GM12872 (cell line): Measurements from ENCODE around the gene NT5C.
A peak's percentile ranks its signal among the peaks of the same experiment; 100 is the strongest.

ENCODE experiments used
- CTCF ChIP-seq: IDR thresholded peaks from 3 replicates; pipeline ENCODE4 v1.5.1; 2011; ENCODE audit warnings: low read depth, mild to moderate bottlenecking, low read length, moderate library complexity; ENCODE audit not compliant: insufficient read depth

The NT5C gene

GRCh38 chr17:75109046-75109406, 22.5 kb downstream of the NT5C start:
- no peak for TF ChIP-seq CTCF

DNA sequence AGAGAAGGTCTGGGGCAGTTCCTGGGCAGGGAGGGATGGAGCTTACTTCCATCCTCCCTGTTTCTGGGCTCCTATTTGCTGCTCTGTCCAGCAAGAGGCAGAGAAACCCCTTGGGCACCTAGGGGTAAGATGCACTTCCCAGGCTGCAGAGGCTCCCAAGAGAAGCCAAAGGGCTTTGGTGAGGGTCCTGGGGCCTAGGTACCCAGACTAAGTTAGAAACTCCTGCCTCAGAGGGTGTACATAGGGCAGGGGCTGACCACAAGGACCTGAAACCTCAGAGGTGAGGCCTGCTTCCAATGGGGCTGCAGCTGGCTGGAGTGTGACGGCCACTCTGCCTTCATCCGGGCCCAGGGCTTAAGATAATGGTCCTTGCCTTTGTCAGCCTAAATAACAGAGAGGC, 23.3 kb downstream of the NT5C start:
- no peak for TF ChIP-seq CTCF

GRCh38 chr17:75105126-75106080, 26.1 kb downstream of the NT5C start:
- peak; percentile 91 for TF ChIP-seq CTCF

DNA sequence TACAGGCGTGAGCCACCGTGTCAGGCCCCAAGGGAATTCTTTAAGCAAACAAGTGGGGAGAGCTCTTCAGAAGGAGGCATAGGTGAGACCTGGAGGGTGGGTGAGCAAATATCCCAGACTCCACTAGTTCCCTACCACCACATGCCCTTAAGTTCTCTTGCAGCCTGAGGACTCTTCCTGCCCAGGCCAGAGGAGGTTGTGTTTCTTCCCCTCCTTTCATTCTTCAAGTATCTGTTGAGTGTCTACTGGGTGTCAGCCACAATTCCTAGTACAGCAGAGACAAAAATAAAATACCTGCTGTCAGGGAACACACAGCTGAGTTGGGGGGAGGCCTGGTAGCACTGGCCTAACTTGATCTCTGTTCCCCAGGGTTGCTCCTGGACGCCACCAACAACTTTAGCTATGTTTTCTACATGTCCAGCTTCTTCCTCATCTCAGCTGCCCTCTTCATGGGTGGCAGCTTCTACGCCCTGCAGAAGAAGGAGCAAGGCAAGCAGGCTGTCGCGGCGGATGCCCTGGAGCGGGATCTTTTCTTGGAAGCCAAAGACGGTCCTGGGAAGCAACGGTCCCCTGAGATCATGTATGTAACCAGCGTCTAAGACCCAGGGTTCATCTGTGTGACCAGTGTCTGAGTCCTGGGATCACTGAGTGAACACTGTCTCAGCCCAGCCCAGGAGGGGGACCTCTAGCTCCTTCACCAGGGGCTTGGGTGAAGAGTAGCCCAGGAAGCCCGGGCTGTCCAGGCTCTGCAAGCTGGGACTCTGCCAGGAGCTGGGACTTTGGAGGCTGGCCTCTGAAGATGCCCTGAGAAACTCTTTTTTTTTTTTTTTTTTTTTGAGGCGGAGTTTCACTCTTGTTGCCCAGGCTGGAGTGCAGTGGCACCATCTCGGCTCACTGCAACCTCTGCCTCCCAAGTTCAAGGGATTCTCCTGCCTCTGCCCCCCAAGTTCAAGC, 27.7 kb downstream of the NT5C start:
- no peak for TF ChIP-seq CTCF

DNA sequence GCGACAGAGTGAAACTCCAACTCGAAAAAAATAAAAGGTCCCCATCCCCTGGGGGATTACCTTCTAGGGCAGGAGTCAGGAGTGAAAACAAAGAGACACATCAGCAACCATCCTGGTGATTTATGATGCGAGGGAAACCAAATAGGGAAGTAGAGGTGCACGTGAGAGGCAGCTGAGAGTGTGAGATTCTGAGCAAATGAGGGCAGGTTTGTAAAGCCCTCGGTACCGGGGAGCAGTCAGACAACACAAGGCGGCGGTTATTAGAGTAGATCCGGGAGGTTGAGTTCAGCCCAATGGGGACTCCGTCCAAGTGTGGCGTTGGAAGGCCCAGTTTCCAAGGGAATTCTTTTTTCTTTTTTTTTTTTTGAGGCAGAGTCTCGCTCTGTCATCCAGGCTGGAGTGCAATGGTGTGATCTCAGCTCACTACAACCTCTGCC, 29.1 kb downstream of the NT5C start:
- TF ChIP-seq CTCF: no peak

GRCh38 chr17:75099881-75100595, 31.5 kb downstream of the NT5C start:
- TF ChIP-seq CTCF: no peak

GRCh38 chr17:75098861-75099260, 32.7 kb downstream of the NT5C start:
- no peak for TF ChIP-seq CTCF
